Ascending aorta (tissue), 2 donors: ENCODE data around the gene NXPH4. TPM values are rescaled to one million over a fixed set of nuclear protein-coding genes. Genes with fewer than 3 reads are reported as not detected.

Experiments used
- DNase-seq, 2 donors: peaks; one replicate each; pipeline ENCODE4 v3.0.0-alpha.2; 2019; ENCODE audit warnings: low spot score in 2 of 2
- H3K27ac ChIP-seq, 2 donors: fragments of 200-600 bp; sonication (generic); one replicate each; pipeline ENCODE4 v1.5.1; 2016 to 2017; ENCODE audit warnings: mild to moderate bottlenecking in 1 of 2
- H3K27me3 ChIP-seq: fragments of 200-600 bp; sonication (generic); one replicate; pipeline ENCODE4 v1.5.1; 2017
- H3K36me3 ChIP-seq, 2 donors: fragments of 200-600 bp; sonication (generic); one replicate each; pipeline ENCODE4 v1.5.1; 2016
- H3K4me1 ChIP-seq, 2 donors: fragments of 200-600 bp; sonication (generic); one replicate each; pipeline ENCODE4 v1.5.1; 2016 to 2017; ENCODE audit warnings: mild to moderate bottlenecking in 1 of 2
- H3K4me3 ChIP-seq, 2 donors: fragments of 200-600 bp; sonication (generic); one replicate each; pipeline ENCODE4 v1.5.1; 2016 to 2017; ENCODE audit warnings: mild to moderate bottlenecking in 1 of 2
- H3K9me3 ChIP-seq, 2 donors: fragments of 200-600 bp; sonication (generic); one replicate each; pipeline ENCODE4 v1.5.1; 2016
- CTCF ChIP-seq, 3 experiments: fragments of 200-600 bp in 2 of 3; fragments of 450-650 bp in 1 of 3; sonication (generic) in 2 of 3; IDR thresholded peaks; one replicate each; pipeline ENCODE4 v1.5.1; 2016 to 2019; ENCODE audit warnings: antibody characterized with exemption in 3 of 3, mild to moderate bottlenecking in 1 of 3, moderate library complexity in 1 of 3
- intact Hi-C: fragments of 100-400 bp; cut with DNase I; formaldehyde crosslinking; loops from one replicate; pipeline ENCODE4 v1.15.1; 2023
- total RNA-seq: library from RNA; depleted of rRNA; stranded (reverse); fragments of >200 nt; gene quantifications from one replicate; pipeline ENCODE4 v1.1.0, GENCODE V29; 2016

NXPH4 gene
- total RNA-seq, 1 donor from 2014 or later, result not detected

DNA sequence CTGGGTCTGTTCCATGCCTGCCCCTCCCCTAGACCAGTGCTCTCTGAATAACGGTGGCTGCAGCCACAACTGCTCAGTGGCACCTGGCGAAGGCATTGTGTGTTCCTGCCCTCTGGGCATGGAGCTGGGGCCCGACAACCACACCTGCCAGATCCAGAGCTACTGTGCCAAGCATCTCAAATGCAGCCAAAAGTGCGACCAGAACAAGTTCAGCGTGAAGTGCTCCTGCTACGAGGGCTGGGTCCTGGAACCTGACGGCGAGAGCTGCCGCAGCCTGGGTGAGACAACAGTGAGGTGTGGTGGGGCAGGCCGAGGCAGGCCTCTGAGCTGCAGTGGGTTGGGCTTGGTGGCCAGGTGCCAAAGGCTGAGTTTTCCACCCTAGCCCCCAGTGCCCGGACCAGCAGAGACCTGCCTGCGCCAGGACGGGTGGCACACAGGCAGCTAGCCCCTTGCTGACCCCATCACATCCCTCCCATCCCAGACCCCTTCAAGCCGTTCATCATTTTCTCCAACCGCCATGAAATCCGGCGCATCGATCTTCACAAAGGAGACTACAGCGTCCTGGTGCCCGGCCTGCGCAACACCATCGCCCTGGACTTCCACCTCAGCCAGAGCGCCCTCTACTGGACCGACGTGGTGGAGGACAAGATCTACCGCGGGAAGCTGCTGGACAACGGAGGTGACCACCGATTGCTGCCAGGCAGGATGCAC is 41.0 kb upstream of the NXPH4 start:
- intact Hi-C loops, result loop anchor here (1.0 to 2.0 kb wide), 3 partner anchors 23 to 105 kb away; no protein-coding TSS in a partner anchor
- no peak overlapping the region for H3K4me3 ChIP-seq
- peak; percentile 34 to 92 for DNase-seq
- H3K9me3 ChIP-seq, result no peaks in the 10 kb centered on the region
- H3K4me1 ChIP-seq, result no peaks in the 10 kb centered on the region
- peaks cover 69 to 93% of the 10 kb centered on the region in 2 donors for H3K36me3 ChIP-seq
- no peaks in the 10 kb centered on the region for H3K27me3 ChIP-seq
- TF ChIP-seq CTCF (IDR thresholded peaks at IDR 0.05), result peak; percentile 79 to 91 (median 90)
- peak overlapping the region; percentile 53 to 57 for H3K27ac ChIP-seq

- no peaks in the 10 kb centered on the region for H3K9me3 ChIP-seq
- no peak for TF ChIP-seq CTCF (IDR thresholded peaks at IDR 0.05)
- H3K36me3 ChIP-seq, result peaks cover 71 to 93% of the 10 kb centered on the region in 2 donors
- peak overlapping the region in 1 of 2 donors; percentile 53 for H3K27ac ChIP-seq
- H3K4me3 ChIP-seq, result no peak overlapping the region
- H3K4me1 ChIP-seq, result no peaks in the 10 kb centered on the region
- DNase-seq, result no peak
- intact Hi-C loops, result loop anchor here (2.0 kb wide), 2 partner anchors 23 to 105 kb away; no protein-coding TSS in a partner anchor
- H3K27me3 ChIP-seq, result no peaks in the 10 kb centered on the region
Observed at GRCh38 chr12:57176139-57176477, 40.5 kb upstream of the NXPH4 start.

DNA sequence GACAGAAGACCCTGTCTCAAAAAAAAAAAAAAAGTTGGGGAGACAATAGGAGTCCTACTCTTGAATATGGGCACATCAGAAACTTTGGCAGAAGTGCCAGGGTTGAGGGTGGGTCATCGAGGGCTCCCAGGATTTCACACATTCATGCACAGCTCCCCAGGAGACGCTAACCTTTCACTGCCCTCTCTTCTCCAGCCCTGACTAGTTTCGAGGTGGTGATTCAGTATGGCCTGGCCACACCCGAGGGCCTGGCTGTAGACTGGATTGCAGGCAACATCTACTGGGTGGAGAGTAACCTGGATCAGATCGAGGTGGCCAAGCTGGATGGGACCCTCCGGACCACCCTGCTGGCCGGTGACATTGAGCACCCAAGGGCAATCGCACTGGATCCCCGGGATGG is 39.7 kb upstream of the NXPH4 start:
- Histone ChIP-seq H3K27ac (no peak overlapping the region), H3K9me3 (no peaks in the 10 kb centered on the region), H3K4me3 (no peak overlapping the region), H3K4me1 (no peaks in the 10 kb centered on the region), H3K36me3 (peaks cover 77 to 94% of the 10 kb centered on the region in 2 donors), H3K27me3 (no peaks in the 10 kb centered on the region)
- TF ChIP-seq CTCF (IDR thresholded peaks at IDR 0.05), result no peak
- DNase-seq, result no peak
- intact Hi-C loops, result loop anchor here (2.0 kb wide), 2 partner anchors 24 to 106 kb away; no protein-coding TSS in a partner anchor

GRCh38 chr12:57177354-57177753 is 39.2 kb upstream of the NXPH4 start:
- Histone ChIP-seq H3K9me3 (no peaks in the 10 kb centered on the region), H3K4me1 (no peaks in the 10 kb centered on the region), H3K27me3 (no peaks in the 10 kb centered on the region), H3K4me3 (no peak overlapping the region), H3K36me3 (peaks cover 82 to 94% of the 10 kb centered on the region in 2 donors), H3K27ac (peak overlapping the region in 1 of 2 donors; percentile 9)
- no peak for TF ChIP-seq CTCF (IDR thresholded peaks at IDR 0.05)
- DNase-seq, result no peak
- intact Hi-C loops, result loop anchor here (2.0 kb wide), 2 partner anchors 25 to 107 kb away; no protein-coding TSS in a partner anchor

DNA sequence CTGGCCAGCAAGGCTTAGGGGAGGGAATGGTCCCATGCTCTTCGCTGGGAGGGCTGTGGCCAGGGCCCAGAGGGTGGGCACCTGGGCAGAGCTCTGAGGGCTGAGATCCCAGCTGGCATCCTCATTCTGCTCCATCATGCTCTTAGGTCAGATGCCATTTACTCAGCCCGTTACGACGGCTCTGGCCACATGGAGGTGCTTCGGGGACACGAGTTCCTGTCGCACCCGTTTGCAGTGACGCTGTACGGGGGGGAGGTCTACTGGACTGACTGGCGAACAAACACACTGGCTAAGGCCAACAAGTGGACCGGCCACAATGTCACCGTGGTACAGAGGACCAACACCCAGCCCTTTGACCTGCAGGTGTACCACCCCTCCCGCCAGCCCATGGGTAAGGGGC is 38.4 kb upstream of the NXPH4 start:
- H3K4me1 ChIP-seq, result no peaks in the 10 kb centered on the region

More for the DNA sequence above, 38.4 kb upstream of the NXPH4 start:
- Histone ChIP-seq H3K4me3 (no peak overlapping the region), H3K27me3 (no peaks in the 10 kb centered on the region), H3K36me3 (peaks cover 76 to 88% of the 10 kb centered on the region in 2 donors), H3K9me3 (no peaks in the 10 kb centered on the region), H3K27ac (no peak overlapping the region)
- no peak for TF ChIP-seq CTCF (IDR thresholded peaks at IDR 0.05)
- intact Hi-C loops, result no loop called here
- DNase-seq, result no peak
